CMK (cell line): Measurements from ENCODE around the gene LRRC51.
"Not testable (repeated sequence)": the region's sequence is repeated elsewhere in the genome, so short reads cannot be mapped to it uniquely, and the experiment has no call there.

Source experiments
- DNase-seq: peaks from one replicate; pipeline ENCODE4 v3.0.0-alpha.2; 2010; ENCODE audit warnings: low read depth

LRRC51 gene

DNA sequence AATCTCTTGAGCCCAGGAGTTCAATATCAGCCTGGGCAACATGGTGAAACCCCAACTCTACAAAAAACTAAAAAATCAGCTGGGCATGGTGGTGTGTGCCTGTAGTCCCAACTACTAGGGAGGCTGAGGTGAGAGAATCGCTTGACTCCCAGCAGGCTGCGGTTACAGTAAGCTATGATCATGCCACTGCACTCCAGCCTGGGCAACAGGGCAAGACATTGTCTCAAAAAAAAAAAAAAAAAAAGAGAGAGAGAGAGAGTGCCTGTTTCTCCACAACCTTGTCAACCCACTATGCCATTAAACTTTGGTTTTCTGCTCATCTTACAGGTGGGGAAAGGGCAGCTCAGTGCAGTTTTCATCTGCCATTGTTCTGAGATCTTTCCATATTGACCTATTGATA lies 60.0 kb downstream of the LRRC51 start:
- DNase-seq, result no peak

DNA sequence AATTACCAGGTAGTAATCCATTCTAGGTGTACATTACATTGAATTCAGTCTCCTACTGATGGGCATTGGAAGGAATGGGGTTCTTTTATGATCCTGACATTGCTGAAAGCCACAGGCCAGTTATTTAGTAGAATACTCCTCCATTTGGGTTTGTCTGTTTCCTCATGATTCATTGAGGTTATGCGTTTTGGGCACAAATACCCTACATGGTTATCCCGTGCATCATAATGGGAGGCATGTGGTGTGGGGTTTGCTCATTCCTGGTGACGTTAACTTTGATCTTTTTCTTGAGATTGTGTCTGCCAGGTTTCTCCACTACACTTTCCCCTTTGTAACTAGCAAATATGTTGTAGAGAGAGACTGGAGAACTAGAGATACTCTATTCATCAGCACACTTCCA lies 60.4 kb downstream of the LRRC51 start:
- no peak for DNase-seq

DNA sequence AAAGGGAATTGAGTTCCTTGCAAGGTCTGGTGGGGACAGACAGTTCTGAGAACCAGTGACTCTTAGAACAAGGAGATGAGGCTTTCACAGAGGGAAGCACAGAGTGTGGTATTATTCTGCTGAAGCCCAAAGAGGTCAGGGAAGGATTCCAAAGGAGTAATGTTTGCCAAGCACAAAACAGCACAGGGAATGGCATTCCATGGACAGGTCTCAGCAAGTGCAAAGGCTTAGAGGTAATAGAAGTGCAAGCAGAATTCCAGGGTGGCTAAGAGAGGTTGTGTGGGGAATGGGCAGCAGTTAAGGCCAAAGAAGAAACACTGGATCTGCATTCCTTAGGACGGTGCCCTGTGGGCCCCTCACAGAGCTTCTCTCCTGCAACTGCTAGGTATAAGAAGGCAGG lies 61.4 kb downstream of the LRRC51 start:
- DNase-seq, result not testable (repeated sequence)

GRCh38 chr11:72142543-72142942 lies 61.9 kb downstream of the LRRC51 start:
- not testable (repeated sequence) for DNase-seq

DNA sequence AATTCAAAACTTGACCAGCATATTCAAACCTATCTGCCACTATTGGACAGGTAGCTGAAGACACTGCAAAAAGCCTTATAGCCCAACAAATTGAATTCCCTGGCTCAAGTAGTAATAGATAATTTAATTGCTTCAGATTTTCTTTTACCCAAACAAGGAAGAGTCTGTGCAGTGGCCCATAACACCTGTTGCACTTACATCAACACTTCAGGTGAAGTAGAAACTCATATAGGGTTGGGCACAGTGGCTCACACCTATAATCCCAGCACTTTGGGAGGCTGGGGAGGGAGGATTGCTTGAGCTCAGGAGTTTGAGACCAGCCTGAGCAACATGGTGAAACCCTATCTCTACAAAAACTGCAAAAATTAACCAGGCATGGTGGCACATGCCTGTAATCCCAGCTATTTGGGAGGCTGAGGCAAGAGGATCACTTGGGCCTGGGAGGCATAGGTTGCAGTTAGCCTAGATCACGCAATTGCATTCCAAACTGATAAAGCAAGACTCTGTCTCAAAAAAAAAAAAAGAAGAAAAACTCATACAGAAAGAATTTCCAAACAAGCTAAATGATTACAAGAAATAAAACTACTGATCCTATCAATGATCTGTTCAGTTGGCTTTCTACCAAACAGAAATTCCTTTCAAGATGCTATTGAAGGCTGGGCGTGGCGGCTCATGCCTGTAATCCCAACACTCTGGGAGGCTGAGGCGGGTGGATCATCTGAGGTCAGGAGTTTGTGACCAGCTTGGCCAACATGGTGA lies 64.3 kb downstream of the LRRC51 start:
- no peak for DNase-seq
